Lung (tissue), 12 donors: ENCODE data around the gene EPHB2. TPM values are rescaled to one million over a fixed set of nuclear protein-coding genes. Genes with fewer than 3 reads are reported as not detected.
A peak's percentile ranks its signal among the peaks of the same experiment; 100 is the strongest.

ENCODE experiments used
- ATAC-seq: fragments of 200-7000 bp; cut with Tn5 transposase; one replicate; pipeline ENCODE4 v1.9.1; 2020; ENCODE audit warnings: moderate number of reproducible peaks; ENCODE audit not compliant: insufficient read depth, low FRiP score
- DNase-seq, 3 donors: peaks; one replicate each; pipeline ENCODE4 v3.0.0-alpha.2; 2013 to 2017
- H3K27ac ChIP-seq, 2 donors: one replicate each; pipeline ENCODE4 v1.5.1; 2013; ENCODE audit warnings: mild to moderate bottlenecking in 2 of 2, moderate library complexity in 2 of 2, control low read depth in 1 of 2, inconsistent platforms in 1 of 2, low read depth in 1 of 2, low read length in 1 of 2
- H3K27me3 ChIP-seq, 3 donors: one replicate each; pipeline ENCODE4 v1.5.1; 2013; ENCODE audit warnings: low read length in 2 of 3; ENCODE audit not compliant: control insufficient read depth in 3 of 3, insufficient read depth in 3 of 3
- H3K36me3 ChIP-seq, 4 donors: one replicate each; pipeline ENCODE4 v1.5.1; 2013; ENCODE audit warnings: low read length in 4 of 4, mild to moderate bottlenecking in 1 of 4, moderate library complexity in 1 of 4; ENCODE audit not compliant: control insufficient read depth in 4 of 4, insufficient read depth in 4 of 4
- H3K4me1 ChIP-seq, 5 donors: one replicate each; pipeline ENCODE4 v1.5.1; 2013; ENCODE audit warnings: low read length in 5 of 5, mild to moderate bottlenecking in 2 of 5, moderate library complexity in 1 of 5; ENCODE audit not compliant: control insufficient read depth in 5 of 5, insufficient read depth in 5 of 5
- H3K4me3 ChIP-seq: one replicate; pipeline ENCODE4 v1.5.1; 2013; ENCODE audit warnings: mild to moderate bottlenecking, control low read depth, moderate library complexity
- H3K9ac ChIP-seq, 2 donors: one replicate each; pipeline ENCODE4 v1.5.1; 2013; ENCODE audit warnings: low read length in 2 of 2, control low read depth in 1 of 2; ENCODE audit not compliant: insufficient read depth in 1 of 2
- H3K9me3 ChIP-seq, 4 donors: one replicate each; pipeline ENCODE4 v1.5.1; 2013; ENCODE audit warnings: low read length in 3 of 4, mild to moderate bottlenecking in 1 of 4, moderate library complexity in 1 of 4; ENCODE audit not compliant: control insufficient read depth in 4 of 4, insufficient read depth in 3 of 4
- WGBS, 2 donors: extraction: QIAGEN DNeasy Blood & Tissue Kit; methylation state at CpG; one replicate each; pipeline ENCODE4 v1.1.7; 2013; 5-methylcytosine and 5-hydroxymethylcytosine counted together
- polyA plus RNA-seq, 2 donors: library from polyadenylated mRNA; stranded (reverse); fragments of 200-250 nt; gene quantifications; one replicate each; pipeline ENCODE4 v1.2.1, GENCODE V29; 2013
- total RNA-seq, 2 donors: library from RNA; depleted of rRNA in 1 of 2; stranded (reverse); fragments of >200 nt in 1 of 2; gene quantifications; one replicate each; pipeline ENCODE4 v1.2.1, GENCODE V29; 2014 to 2021
- TF ChIP-seq, protein P1 (sequence below): IDR thresholded peaks from 2 replicates; pipeline ENCODE4 v1.5.1; 2012; ENCODE audit warnings: mild to moderate bottlenecking; ENCODE audit errors: control extremely low read depth, extremely low read depth
- donor health status: control.
- donor health status: control.
- donor health status: Bipolar disorder and iron deficiency.
- donor health status: healthy.
- donor health status: DM: yes; HTN: yes; CAD: no.

Gene EPHB2
- total and polyA plus RNA-seq, 4 donors = 1.2 to 8.5 (median 5.8) TPM

DNA sequence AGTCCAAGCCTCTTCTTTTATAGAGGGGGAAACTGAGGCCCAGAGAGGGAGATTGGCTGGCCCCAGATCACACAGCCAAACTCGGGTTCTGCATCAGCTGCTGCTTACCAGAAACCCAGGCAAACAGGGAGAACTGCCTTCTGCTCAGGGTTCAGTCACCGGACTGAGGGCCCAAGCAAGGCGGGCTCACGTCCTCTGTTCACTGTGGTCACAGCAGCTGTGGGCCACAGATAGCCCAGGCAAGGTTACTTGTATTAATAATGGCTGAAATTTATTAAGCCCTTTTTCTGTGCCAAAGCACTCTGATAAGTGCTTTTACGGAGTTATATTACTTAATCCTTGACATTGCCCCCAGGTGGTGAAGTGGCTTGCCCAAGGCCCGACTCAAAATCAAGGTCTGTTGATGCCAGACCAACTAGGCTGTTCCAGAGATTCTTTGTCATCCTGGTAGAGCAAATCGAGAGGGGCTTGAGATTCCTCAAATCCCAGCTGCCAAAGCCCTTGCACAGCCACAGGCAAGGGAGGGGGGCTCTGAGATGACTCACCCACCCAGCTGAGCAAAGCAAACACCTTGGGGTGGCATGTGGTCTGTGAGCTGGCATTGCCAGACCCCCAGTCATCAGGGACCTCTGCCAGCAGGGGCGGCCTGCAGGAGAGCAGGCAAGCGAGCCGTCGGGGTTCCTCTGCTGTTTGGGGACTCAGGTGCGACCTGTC, 36.5 kb downstream of the EPHB2 start:
- no peak overlapping the region for H3K27ac ChIP-seq
- TF ChIP-seq, protein P1, sequence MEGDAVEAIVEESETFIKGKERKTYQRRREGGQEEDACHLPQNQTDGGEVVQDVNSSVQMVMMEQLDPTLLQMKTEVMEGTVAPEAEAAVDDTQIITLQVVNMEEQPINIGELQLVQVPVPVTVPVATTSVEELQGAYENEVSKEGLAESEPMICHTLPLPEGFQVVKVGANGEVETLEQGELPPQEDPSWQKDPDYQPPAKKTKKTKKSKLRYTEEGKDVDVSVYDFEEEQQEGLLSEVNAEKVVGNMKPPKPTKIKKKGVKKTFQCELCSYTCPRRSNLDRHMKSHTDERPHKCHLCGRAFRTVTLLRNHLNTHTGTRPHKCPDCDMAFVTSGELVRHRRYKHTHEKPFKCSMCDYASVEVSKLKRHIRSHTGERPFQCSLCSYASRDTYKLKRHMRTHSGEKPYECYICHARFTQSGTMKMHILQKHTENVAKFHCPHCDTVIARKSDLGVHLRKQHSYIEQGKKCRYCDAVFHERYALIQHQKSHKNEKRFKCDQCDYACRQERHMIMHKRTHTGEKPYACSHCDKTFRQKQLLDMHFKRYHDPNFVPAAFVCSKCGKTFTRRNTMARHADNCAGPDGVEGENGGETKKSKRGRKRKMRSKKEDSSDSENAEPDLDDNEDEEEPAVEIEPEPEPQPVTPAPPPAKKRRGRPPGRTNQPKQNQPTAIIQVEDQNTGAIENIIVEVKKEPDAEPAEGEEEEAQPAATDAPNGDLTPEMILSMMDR = no peak
- WGBS, 2 donors = 74 to 79% methylated on average over 12 of the region's 12 CpGs
- no peaks in the 10 kb centered on the region for H3K36me3 ChIP-seq
- no peak overlapping the region for H3K9ac ChIP-seq
- no peak overlapping the region for H3K4me3 ChIP-seq
- DNase-seq = peak in 1 of 3 donors; percentile 11
- H3K27me3 ChIP-seq = no peaks in the 10 kb centered on the region
- no peaks in the 10 kb centered on the region for H3K9me3 ChIP-seq
- no peak for ATAC-seq
- peaks cover 3 to 11% (median 7%) of the 10 kb centered on the region in 5 donors for H3K4me1 ChIP-seq

DNA sequence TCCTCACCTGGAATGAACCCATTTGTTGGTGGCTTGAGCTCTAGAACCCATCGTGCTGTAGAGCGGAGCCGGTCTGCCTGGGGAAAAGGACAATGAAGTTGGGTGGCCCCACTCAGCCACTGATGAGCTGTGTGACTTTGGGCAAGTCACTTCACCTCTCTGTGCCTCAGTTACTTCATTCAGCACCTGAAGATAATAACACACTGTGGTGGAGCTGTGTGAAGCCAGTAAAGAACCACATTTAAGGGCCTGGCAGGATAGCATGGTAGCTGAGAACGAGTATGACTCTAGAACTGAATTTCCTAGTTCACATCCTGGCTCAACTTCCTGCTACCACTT, 37.1 kb downstream of the EPHB2 start:
- Histone ChIP-seq H3K27ac (no peak overlapping the region), H3K4me3 (no peak overlapping the region), H3K9ac (no peak overlapping the region), H3K36me3 (no peaks in the 10 kb centered on the region), H3K4me1 (peaks cover 3 to 11% (median 7%) of the 10 kb centered on the region in 5 donors), H3K9me3 (no peaks in the 10 kb centered on the region), H3K27me3 (no peaks in the 10 kb centered on the region)
- ATAC-seq (no peak), DNase-seq (no peak)
- TF ChIP-seq, protein P1 = no peak
- 77 to 83% methylated on average over 4 of the region's 4 CpGs for WGBS, 2 donors

DNA sequence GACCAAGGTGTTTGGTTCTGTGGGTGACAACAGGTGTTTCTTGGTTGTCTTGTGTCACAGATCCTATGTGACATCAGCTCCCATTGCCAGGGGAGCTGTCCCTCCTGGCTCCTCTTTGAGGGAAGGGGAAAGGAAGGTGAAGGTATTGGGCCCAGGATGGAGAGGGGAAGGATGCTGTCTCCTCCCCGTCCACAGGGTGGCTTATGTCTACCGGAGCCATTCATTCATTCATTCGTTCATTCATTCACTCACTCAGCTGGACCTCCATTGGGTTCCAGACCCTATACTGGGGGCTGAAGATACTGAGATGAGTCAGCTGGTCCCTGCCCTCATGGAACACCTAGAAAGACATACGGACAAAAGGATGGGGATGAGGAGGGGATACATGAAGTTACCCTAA, 38.9 kb downstream of the EPHB2 start:
- no peak for ATAC-seq
- Histone ChIP-seq H3K27me3 (no peaks in the 10 kb centered on the region), H3K27ac (no peak overlapping the region), H3K36me3 (no peaks in the 10 kb centered on the region), H3K4me1 (peaks cover 3 to 11% (median 7%) of the 10 kb centered on the region in 5 donors), H3K4me3 (no peak overlapping the region), H3K9me3 (no peaks in the 10 kb centered on the region), H3K9ac (no peak overlapping the region)
- DNase-seq = no peak
- TF ChIP-seq, protein P1 = no peak
- 84 to 89% methylated on average over 4 of the region's 4 CpGs for WGBS, 2 donors
